GM12878 (cell line): ENCODE results near the gene APOLD1. TPM values are rescaled to one million over a fixed set of nuclear protein-coding genes. Genes with fewer than 3 reads are reported as not detected.

Experiments used
- ATAC-seq: fragments of 200-7000 bp; cut with Tn5 transposase; 3 replicates; pipeline ENCODE4 v1.9.1; 2020; ENCODE audit warnings: mild to moderate bottlenecking, moderate library complexity
- BruUV-seq: library from RNA; stranded (reverse); fragments of 400-500 nt; replicated peaks from 2 replicates; lab custom pipeline; 2021; lab: Mats Ljungman, UMichigan
- CTCF ChIA-PET: fragments of 300-600 bp; sonication (Branson Sonifier 250); formaldehyde crosslinking; extraction: SDS; loops from one replicate; lab custom pipeline; 2021; ENCODE audit warnings: inconsistent platforms; lab: Yijun Ruan, JAX
- POLR2A ChIA-PET: fragments of 350-600 bp; formaldehyde crosslinking; extraction: SDS; loops from one replicate; lab custom pipeline; 2021; ENCODE audit warnings: inconsistent platforms; lab: Charles Lee
- RAD21 ChIA-PET: fragments of 300-600 bp; sonication (Branson Sonifier 250); formaldehyde crosslinking; loops from one replicate; lab custom pipeline; 2023; ENCODE audit warnings: antibody characterized with exemption; ENCODE audit not compliant: unreplicated experiment; lab: Charles Lee
- SMC1A ChIA-PET: fragments of 300-600 bp; sonication (Branson Sonifier 250); formaldehyde crosslinking; loops from one replicate; lab custom pipeline; 2023; ENCODE audit not compliant: unreplicated experiment, uncharacterized antibody; lab: Charles Lee
- DNase-seq: peaks from one replicate; pipeline ENCODE4 v3.0.0-alpha.2; 2011; ENCODE audit warnings: low read depth, low spot score
- FAIRE-seq: peaks from 3 replicates; lab custom pipeline; 2011; peaks lifted over from hg19 to GRCh38; lab: Jason Lieb, UNC
- H2AFZ ChIP-seq: 2 replicates; pipeline ENCODE4 v1.6.0; 2011; ENCODE audit warnings: low read depth, low read length, control low read depth; ENCODE audit not compliant: control insufficient read depth
- H3K27ac ChIP-seq: 2 replicates; pipeline ENCODE4 v1.5.1; 2011; ENCODE audit warnings: control low read depth; ENCODE audit not compliant: control insufficient read depth, insufficient read depth
- H3K27me3 ChIP-seq, 2 experiments: replicated peaks in 1 of 2; 2 replicates each; pipeline versions ENCODE4 v1.6.0 to v1.6.1; 2011; ENCODE audit warnings: low read length in 1 of 2; ENCODE audit not compliant: control insufficient read depth in 2 of 2, insufficient read depth in 2 of 2
- H3K36me3 ChIP-seq, 2 experiments: 2 replicates each; pipeline ENCODE4 v1.5.1; 2011; ENCODE audit warnings: low read length in 1 of 2; ENCODE audit not compliant: control insufficient read depth in 2 of 2, insufficient read depth in 2 of 2
- H3K4me1 ChIP-seq: 2 replicates; pipeline ENCODE4 v1.6.1; 2011; ENCODE audit warnings: mild to moderate bottlenecking, low read length, moderate library complexity, mixed read lengths; ENCODE audit not compliant: control insufficient read depth, insufficient read depth
- H3K4me2 ChIP-seq: 2 replicates; pipeline ENCODE4 v1.6.0; 2011; ENCODE audit warnings: control low read depth; ENCODE audit not compliant: control insufficient read depth, insufficient read depth
- H3K4me3 ChIP-seq: fragments of 200-600 bp; sonication (generic); 2 replicates; pipeline ENCODE4 v1.5.1; 2016
- H3K79me2 ChIP-seq: 2 replicates; pipeline ENCODE4 v1.6.0; 2011; ENCODE audit warnings: low read length; ENCODE audit not compliant: control insufficient read depth, insufficient read depth
- H3K9ac ChIP-seq: 2 replicates; pipeline ENCODE4 v1.8.0; 2011; ENCODE audit warnings: low read length, control low read depth, mixed read lengths; ENCODE audit not compliant: control insufficient read depth, insufficient read depth
- H3K9me3 ChIP-seq: replicated peaks from 3 replicates; pipeline ENCODE4 v1.5.1; 2011; ENCODE audit warnings: mild to moderate bottlenecking, low read length; ENCODE audit not compliant: control insufficient read depth, insufficient read depth
- H4K20me1 ChIP-seq: 2 replicates; pipeline ENCODE4 v1.6.0; 2011; ENCODE audit not compliant: control insufficient read depth, insufficient read depth
- ATF3 ChIP-seq: IDR thresholded peaks from 2 replicates; pipeline ENCODE4 v1.6.1; 2011; ENCODE audit warnings: low read depth, mild to moderate bottlenecking, low read length, moderate library complexity, borderline replicate concordance; ENCODE audit errors: extremely low read depth
- CBX3 ChIP-seq: fragments of 200-600 bp; sonication (generic); IDR thresholded peaks from 2 replicates; pipeline ENCODE4 v1.6.1; 2016; ENCODE audit warnings: low read depth, borderline replicate concordance
- ESRRA ChIP-seq: IDR thresholded peaks from 2 replicates; pipeline ENCODE4 v1.6.1; 2012; ENCODE audit warnings: mild to moderate bottlenecking, low read length, improper control_type of control experiment
- JUNB ChIP-seq: IDR thresholded peaks from 2 replicates; pipeline ENCODE4 v1.6.1; 2016; ENCODE audit warnings: antibody characterized with exemption, mild to moderate bottlenecking
- MXI1 ChIP-seq: fragments of 150-350 bp; IDR thresholded peaks from 2 replicates; pipeline ENCODE4 v1.6.1; 2011; ENCODE audit warnings: low read depth, mild to moderate bottlenecking, inconsistent platforms, low read length, improper control_type of control experiment
- NFIC ChIP-seq: IDR thresholded peaks from 2 replicates; pipeline ENCODE4 v1.6.1; 2012; ENCODE audit warnings: low read depth, mild to moderate bottlenecking, inconsistent platforms, low read length, moderate library complexity
- RAD51 ChIP-seq: fragments of 450-650 bp; IDR thresholded peaks from 2 replicates; pipeline ENCODE4 v1.6.1; 2016; ENCODE audit warnings: moderate library complexity, mild to moderate bottlenecking, inconsistent platforms
- SREBF2 ChIP-seq: IDR thresholded peaks from 2 replicates; pipeline ENCODE4 v1.6.1; 2012; ENCODE audit warnings: mild to moderate bottlenecking, low read length
- ZNF24 ChIP-seq: fragments of 450-650 bp; IDR thresholded peaks from 2 replicates; pipeline ENCODE4 v1.6.1; 2017; ENCODE audit warnings: antibody characterized with exemption, mild to moderate bottlenecking
- ZNF274 ChIP-seq: IDR thresholded peaks from one replicate; pipeline ENCODE4 v1.8.0; 2011; ENCODE audit not compliant: insufficient read length, insufficient read depth
- WGBS: methylation state at CpG from one replicate; pipeline ENCODE4 v1.1.6; 2016; ENCODE audit warnings: low lambda C conversion rate; ENCODE audit not compliant: insufficient replicate concordance, insufficient coverage; ENCODE audit errors: missing lambda C conversion rate; 5-methylcytosine and 5-hydroxymethylcytosine counted together
- in situ Hi-C: fragments of 300-500 bp; cut with MboI; formaldehyde crosslinking; loops from 9 replicates; pipeline ENCODE4 v1.14.3; 2018; ENCODE audit warnings: mixed read lengths
- intact Hi-C: fragments of 100-400 bp; cut with micrococcal nuclease; formaldehyde crosslinking; loops from one replicate; pipeline ENCODE4 v1.14.2; 2022; ENCODE audit not compliant: unreplicated experiment
- polyA plus RNA-seq, 11 experiments: library from polyadenylated mRNA; depleted of rRNA in 4 of 11; unstranded in 6 of 11; stranded (reverse) in 5 of 11; fragments of >200 nt; fragmentation: Nextera tagmentation in 4 of 11; fragmentation: Illumina TruSeq in 1 of 11; extraction: Ambion mirVana in 4 of 11; extraction: Trizol in 1 of 11; gene quantifications; 1 replicate in 1 of 11; 2 replicates in 10 of 11; pipeline versions ENCODE4 v1.2.1 to v1.2.3, GENCODE V29; 2011 to 2016; ENCODE audit warnings: inconsistent platforms in 2 of 11, missing spikeins in 2 of 11, low read depth in 1 of 11
- total RNA-seq, 4 experiments: library from RNA; depleted of rRNA in 3 of 4; stranded (reverse); fragments of >200 nt in 3 of 4; fragmentation: Illumina TruSeq in 1 of 4; extraction: Trizol in 1 of 4; gene quantifications; 2 replicates each; pipeline versions ENCODE4 v1.2.1 to v1.2.3, GENCODE V29; 2013 to 2021
- TF ChIP-seq, protein P1 (sequence below): IDR thresholded peaks from 2 replicates; pipeline ENCODE4 v1.6.1; 2011; ENCODE audit warnings: borderline replicate concordance, low read depth, mild to moderate bottlenecking, moderate library complexity, mixed read lengths, low read length; ENCODE audit not compliant: insufficient read depth; ENCODE audit errors: extremely low read length

APOLD1 gene
- total and polyA plus RNA-seq, 10 of the 15 experiments (the other 5 are each of a cell fraction or from before 2014, with no cell fraction given) = 1.1 to 8.9 (median 4.2) TPM

- Histone ChIP-seq H3K4me2 (no peak overlapping the region), H3K27me3 (no peaks in the 10 kb centered on the region), H3K79me2 (no peaks in the 10 kb centered on the region), H3K27ac (no peak overlapping the region), H3K4me1 (no peaks in the 10 kb centered on the region; the same call in 1 of the 2 replicates), H3K9me3 (no peaks in the 10 kb centered on the region), H2AFZ (no peak overlapping the region), H3K4me3 (no peak overlapping the region), H4K20me1 (no peaks in the 10 kb centered on the region), H3K9ac (no peak overlapping the region), H3K36me3 (peaks cover 0 to 5% of the 10 kb centered on the region in 2 experiments; a peak in 1 of 4 replicates)
- ChIA-PET POLR2A (no interaction called here), RAD21 (no interaction called here), SMC1A (no interaction called here), CTCF (interaction anchor here (1.1 to 1.5 kb wide), 2 partner anchors 19 to 100 kb away, joined by 3 to 6 read pairs; no protein-coding TSS in a partner anchor)
- ATAC-seq (no peak), DNase-seq (no peak), FAIRE-seq (no peak)
- TF ChIP-seq ATF3 (no peak), MXI1 (no peak), CBX3 (no peak), ESRRA (no peak), JUNB (no peak), NFIC (no peak), SREBF2 (no peak), ZNF24 (no peak), RAD51 (no peak), ZNF274 (no peak)
- TF ChIP-seq, protein P1, sequence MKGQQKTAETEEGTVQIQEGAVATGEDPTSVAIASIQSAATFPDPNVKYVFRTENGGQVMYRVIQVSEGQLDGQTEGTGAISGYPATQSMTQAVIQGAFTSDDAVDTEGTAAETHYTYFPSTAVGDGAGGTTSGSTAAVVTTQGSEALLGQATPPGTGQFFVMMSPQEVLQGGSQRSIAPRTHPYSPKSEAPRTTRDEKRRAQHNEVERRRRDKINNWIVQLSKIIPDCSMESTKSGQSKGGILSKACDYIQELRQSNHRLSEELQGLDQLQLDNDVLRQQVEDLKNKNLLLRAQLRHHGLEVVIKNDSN = no peak
- in situ Hi-C loops (no loop called here), intact Hi-C loops (no loop called here)
- no TSS peak for BruUV-seq
- 78% methylated on average over 5 of the region's 5 CpGs for WGBS
Measured at GRCh38 chr12:12755923-12756322, 29.5 kb upstream of the APOLD1 start.
